Embryonic facial prominence (tissue), 1 donor: Measurements from ENCODE around the gene UBE2Z.

Experiments used
- DNase-seq: peaks from one replicate; pipeline ENCODE4 v3.0.0-alpha.2; 2016; ENCODE audit errors: extremely low spot score

Gene UBE2Z

DNA sequence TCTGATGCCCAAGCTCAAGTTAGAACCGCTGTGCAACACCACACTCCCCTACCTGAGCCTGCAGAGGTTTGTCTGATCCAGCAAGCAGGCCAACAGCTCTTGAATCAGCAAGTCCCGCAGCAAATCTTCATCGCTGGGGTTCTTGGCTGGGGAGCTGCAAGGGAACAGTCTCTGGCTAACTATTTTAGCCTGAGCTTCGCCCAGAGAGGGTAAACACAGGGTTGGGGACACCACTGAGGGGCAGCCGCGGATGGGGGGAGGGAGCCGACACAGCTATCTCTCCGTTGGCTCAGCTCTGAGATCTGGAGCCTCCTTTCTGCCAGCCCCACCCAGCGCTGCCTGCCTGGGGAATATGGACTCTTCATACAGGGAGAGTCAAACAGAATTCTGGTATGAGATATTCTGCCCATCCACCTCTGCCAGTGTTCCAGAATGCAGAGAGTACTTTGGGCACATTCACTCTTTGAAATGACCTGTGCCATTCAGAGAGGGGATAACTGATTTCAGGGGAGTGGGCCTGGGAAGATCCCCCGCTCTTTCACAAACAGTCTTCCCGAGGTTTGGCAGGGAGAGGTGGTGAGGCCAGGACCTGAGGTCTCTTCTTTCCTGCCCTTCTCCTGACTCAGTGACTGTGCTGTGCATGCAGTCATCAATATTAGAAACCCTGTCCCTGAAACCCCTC, 52.8 kb downstream of the UBE2Z start:
- DNase-seq, result no peak

DNA sequence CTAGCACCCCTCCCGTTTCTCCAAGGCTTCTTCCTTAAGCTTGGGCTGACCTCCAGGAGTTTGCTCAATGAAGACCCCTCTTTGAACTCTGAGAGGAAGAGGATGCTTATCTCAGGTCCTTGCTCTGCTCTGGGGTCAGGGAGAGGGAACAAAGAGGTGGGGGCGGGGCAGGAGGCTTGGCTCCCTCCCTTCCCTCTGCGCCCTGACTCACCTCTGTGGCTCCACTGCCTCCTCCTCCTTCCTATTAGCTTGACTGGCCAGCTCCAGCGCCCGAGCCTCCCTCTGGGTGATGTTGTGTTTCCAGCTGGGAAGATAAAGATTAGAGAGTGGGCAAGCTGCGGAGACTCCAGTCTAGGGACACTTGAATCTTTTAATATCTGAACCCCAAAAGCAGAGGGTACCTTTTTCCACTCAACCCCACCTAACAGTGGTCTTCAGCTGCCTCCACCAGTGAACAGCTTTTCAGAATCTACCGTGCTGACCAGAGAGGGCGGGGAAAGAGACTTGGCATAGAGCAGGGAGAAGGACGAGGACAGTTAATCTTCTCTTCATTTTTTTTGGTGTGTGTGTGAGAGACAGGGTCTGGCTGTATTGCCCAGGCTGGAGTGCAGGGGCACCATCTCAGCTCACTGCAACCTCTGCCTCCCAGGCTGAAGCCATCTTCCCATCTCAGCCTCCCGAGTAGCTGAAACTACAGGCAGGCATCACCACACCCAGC, 53.5 kb downstream of the UBE2Z start:
- DNase-seq, result no peak

DNA sequence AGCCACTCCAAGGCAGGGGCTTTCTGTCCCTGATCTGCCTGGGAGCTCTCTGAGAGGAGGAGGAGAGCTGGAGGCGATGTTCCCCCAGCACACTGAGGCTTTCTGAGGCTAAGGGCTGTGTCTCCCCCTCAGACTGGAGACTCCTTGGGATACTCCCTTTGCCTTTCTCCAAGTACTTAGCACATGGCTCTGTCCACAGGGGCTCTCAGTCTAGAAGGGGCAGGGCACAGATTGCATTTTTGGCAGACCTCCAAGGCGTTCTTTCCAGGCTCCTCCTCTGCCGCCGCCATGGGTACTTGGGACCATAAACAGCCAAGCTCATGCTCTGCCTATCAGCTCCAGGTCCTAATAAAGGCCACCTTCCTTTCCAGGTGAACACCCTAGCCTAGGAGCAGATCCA, 62.0 kb downstream of the UBE2Z start:
- no peak for DNase-seq

DNA sequence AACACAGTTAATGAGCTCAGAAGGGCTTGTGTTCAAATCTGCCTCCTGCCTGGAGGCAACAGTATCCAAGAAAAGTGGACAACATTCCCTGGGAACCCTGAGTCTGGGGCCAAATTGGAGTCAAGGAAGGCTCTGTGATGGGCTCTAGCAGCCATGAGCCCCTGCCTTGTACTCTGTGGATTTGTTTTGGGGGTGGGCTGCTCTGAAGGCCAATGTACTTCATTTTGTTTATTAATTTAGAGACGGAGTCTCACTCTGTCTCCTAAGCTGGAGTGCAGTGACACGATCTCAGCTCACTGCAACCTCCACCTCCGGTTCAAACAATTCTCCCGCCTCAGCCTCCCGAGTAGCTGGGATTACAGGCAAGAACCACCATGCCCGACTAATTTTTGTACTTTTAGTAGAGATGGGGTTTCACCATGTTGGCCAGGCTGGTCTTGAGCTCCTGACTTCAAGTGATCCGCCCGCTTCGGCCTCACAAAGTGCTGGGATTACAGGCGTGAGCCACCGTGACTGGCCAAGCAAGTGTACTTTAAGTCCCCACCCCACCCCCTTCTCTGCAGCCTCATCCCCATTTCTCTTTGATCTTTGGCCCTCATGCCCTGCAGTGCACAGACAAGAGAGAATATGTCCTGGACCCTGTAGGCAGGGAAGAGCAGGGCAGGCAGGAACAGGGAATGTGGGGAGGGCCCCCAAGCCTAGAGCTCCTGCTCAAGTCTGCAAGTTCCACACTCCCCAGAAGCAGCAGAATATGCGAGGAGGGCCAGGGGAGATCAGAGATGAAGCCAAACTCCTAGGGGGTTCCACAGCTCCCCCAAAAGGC, 62.9 kb downstream of the UBE2Z start:
- no peak for DNase-seq

DNA sequence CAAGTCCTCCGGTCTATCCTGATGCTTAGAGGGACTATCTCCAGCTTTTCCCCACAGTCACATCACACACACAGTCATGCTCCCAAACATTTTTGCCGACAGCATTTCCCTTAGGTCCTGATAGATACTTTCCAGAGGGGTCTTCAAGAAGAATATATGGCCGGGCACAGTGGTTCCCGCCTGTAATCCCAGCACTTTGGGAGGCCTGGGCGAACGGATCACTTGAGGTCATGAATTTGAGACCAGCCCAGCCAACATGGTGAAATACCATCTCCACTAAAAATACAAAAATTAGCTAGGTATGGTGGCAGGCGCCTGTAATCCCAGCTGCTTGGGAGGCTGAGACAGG, 64.5 kb downstream of the UBE2Z start:
- no peak for DNase-seq

DNA sequence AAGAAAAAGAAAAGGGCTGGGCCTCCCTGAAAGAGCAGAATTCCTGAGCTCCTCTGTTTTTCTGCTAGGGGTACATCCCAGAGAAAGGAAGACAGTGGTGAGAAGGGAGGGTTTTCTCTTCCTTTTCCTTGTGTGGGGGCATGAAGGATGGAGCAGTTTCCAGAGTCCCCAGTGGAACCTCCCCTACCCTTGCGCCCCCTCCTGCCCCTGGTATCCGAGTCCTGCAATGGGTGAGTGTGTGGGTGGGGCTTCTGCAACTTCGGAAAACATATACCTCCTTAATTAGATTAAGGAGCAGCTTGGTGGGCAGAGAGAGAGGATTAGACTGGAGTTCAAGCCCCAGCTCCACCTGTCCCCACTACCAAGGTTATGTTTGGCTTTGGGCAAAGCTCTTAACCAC, 65.6 kb downstream of the UBE2Z start:
- no peak for DNase-seq
